RCC 7860 (cell line): Measurements from ENCODE around the gene ALDH5A1.

Experiments used
- DNase-seq: peaks from one replicate; pipeline ENCODE4 v3.0.0-alpha.2; 2015; ENCODE audit warnings: low spot score
- FAIRE-seq: peaks from 2 replicates; lab custom pipeline; 2012; peaks lifted over from hg19 to GRCh38; lab: Jason Lieb, UNC

ALDH5A1 gene

DNA sequence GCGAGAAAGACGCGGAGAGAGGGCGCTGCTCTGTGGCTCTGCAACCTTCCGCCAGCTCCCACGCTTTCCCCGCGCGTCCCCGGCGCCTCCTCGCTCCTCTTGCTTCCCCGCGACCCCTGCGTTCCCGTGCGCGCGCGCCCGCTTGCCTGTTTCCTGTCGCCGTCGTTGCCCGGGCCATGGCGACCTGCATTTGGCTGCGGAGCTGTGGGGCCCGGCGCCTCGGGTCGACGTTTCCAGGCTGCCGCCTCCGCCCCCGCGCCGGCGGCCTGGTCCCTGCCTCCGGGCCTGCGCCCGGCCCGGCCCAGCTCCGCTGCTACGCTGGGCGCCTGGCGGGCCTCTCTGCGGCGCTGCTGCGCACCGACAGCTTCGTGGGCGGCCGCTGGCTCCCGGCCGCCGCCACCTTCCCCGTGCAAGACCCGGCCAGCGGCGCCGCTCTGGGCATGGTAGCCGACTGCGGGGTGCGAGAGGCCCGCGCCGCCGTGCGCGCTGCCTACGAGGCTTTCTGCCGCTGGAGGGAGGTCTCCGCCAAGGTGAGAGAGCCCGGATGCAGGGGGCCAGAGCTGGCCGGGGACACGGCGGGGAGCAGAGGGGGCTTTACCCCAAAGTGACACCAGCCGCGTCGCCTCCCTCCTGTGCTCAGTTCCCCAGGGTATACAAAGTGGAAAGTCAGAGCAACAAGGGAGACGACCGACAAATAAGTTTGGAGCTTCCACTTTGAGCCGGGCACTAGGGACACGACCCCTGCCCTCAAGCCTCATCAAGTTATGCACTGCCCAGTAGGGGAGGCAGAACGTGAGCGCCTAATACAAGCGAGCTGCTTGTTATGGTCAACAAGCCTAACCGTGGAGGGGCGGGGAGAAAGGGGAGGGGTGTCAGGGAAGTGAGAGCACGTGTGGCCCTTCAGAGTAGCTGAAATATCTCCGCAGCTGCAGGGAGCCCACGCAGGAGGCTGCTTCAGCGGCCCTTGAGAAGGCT, at the start of gene ALDH5A1:
Gene ALDH5A1 (plus strand): TSS at position 149 of the 975 bp plus-strand sequence. CDS start 28 bp downstream, at position 177.
- no peak for FAIRE-seq
- no peak for DNase-seq

- FAIRE-seq: no peak
- DNase-seq: no peak
Measured at GRCh38 chr6:24445704-24446103, 49.1 kb upstream of the ALDH5A1 start.

DNA sequence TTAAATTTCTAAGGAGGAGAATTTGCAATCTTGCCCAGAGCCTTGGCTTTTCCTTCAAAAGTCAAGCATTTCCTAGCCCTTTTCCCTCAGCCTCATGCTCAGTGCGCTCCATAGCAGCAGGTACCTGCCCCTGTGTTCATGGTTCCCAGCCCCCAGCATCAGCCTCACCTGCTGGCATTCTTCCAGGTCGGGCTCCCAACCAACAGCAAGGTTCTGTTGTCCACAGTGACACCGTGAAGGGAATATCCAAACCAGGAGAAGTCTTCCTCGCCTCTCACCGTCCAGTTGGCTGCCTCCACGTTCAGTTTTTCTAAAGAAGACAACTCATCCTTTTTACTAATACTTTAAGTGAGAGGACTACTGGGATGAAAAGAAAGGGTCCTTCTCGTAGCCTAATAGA, 48.1 kb upstream of the ALDH5A1 start:
- FAIRE-seq (no peak), DNase-seq (no peak)

GRCh38 chr6:24448396-24448795, 46.4 kb upstream of the ALDH5A1 start:
- no peak for FAIRE-seq
- DNase-seq: no peak

DNA sequence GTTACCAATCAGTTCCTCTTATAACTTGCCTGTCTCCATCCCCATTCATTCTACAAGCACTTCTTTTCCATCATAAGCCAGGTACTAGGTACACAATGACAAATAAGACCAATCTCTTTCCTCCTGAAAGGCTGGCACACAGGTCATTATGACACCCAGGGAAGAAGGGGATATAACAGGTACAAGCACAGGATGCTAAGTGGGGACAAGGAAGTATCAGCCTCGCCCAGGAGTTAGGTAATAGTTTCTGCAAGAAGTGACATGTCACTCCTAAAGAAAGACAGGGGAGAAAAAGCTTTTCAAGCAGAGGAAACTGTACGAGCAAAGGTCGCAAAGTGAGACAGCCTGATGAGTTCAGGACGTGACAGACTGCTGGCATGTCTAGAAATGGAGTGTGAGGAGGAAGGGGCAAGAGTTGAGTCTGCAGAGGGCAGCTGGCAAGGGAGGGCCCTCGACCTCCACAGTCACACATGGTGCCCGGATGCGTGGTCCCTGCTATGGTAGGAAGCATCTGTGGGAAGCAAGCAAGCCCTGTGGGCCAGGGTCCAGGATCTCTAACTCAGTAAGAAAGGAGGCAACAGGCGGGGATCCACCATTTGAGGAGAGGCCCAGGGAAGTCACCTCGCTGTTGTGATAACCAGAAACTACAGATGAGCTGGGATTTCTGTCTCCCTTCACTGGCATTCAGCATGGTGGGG, 45.8 kb upstream of the ALDH5A1 start:
- FAIRE-seq (no peak), DNase-seq (no peak)

GRCh38 chr6:24451581-24452388, 43.0 kb upstream of the ALDH5A1 start:
- DNase-seq (no peak), FAIRE-seq (no peak)

GRCh38 chr6:24453921-24454320, 40.8 kb upstream of the ALDH5A1 start:
- DNase-seq (no peak), FAIRE-seq (no peak)

DNA sequence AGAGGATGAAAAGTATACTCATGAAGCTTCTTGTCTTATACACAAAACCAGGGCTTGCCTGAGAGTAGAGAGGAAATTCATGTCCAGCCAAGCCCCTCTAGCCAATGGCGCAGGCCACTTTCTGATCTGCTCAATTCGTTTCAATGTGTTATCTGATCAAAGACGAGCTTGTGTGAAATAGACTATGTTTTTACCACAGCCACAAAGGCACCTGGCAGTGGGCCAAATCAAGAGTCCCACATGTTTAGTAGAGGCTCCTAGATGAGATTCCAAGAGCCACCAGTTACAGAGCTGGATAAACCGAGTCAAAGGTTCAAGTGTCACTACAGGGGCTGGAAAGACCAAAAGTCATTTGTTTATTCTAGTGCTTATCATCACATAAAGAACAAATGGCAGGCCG, 40.3 kb upstream of the ALDH5A1 start:
- FAIRE-seq: no peak
- no peak for DNase-seq

DNA sequence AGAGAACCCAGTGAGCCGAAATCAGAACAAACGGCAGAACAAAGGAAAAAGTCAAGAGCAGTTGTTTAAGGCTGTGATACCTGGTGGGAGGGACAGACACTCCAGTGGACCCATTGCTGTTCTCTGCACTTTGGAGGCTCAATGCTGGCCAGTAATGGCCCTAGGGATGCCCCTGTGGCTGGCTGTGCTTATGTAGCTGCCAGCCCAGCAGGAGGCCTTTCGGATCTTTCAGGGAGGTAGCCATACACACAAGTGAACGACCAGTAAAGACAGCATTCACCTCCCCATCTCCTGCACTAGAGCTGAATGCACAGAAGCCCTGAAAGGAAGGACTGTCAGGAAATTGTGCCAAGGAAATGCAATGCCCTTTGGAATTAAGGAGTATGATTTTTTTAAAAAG, 39.7 kb upstream of the ALDH5A1 start:
- FAIRE-seq: no peak
- no peak for DNase-seq

DNA sequence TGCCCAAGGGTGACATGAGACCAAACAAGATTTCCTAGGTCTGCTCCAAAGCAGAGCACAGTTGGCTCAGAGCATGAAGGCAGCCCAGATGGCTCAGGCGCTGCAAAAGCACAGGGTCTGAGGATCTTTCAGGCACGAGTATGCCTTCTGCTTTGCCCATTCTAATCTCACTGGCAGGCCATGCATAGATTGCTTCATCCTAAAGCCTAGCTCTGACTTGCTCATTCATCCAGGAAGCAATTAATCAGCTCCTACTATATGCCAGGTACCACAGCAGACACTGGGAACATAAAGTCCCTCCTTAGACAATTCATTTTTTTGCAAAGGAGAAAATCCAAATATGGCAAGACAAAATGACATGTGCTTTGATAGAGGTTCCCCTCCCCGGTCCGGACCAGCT, 36.6 kb upstream of the ALDH5A1 start:
- DNase-seq (no peak), FAIRE-seq (no peak)

DNA sequence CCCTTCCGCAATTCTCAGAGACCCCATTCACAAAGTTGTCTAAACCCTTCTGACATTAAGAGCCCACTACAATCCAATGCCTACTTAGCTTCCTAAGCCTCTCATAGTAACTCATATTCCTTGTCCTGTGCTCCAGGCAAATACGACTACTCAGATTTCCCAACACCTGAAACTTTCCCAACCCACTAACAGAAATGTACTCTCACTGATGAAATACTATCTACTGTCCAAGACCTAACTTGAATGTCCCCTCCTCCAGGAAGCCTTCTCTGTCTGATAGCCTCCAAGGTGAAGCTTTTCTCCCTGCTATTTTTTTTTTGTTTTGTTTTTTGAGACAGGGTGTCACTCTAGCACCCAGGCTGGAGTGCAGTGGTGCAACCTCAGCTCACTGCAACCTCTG, 35.8 kb upstream of the ALDH5A1 start:
- DNase-seq (no peak), FAIRE-seq (no peak)

DNA sequence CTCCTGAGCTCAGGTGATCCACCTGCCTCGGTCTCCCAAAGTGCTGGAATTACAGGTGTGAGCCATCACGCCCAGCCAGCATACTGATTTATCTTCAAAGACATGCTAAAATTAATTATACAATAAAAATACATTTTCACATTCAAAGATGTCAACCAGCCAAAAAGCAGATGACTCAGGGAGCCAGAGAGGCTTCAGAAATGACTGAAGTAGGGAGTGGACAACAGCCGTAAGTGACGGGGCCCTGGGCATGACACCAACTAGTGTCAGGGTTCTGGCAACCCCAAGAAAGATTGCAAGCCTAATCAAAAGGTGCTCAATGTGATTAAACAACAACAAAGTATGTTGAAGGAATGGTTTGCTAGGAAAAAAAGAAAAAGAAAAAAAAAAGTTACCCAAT, 33.8 kb upstream of the ALDH5A1 start:
- FAIRE-seq (no peak), DNase-seq (no peak)

- DNase-seq (no peak), FAIRE-seq (no peak)
Measured at GRCh38 chr6:24464253-24465038, 30.3 kb upstream of the ALDH5A1 start.

DNA sequence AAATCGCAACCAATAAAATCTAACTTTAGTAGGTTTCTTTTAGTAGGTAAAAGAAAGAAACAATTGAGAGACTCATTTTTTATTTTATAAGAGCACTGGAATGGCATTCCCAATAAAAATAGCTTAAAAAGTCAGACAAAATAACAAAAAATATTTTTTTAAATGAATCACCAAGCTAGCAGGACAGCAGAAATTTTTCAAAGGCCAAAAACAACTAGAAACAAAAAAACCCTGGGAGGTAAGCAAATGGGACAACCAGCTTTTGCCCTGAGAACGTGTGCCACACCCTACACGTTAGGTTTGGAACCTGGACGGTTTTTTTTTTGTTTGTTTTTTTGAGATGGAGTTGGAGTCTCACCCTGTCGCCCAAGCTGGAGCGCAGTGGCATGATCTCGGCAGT, 25.0 kb upstream of the ALDH5A1 start:
- FAIRE-seq (no peak), DNase-seq (no peak)

DNA sequence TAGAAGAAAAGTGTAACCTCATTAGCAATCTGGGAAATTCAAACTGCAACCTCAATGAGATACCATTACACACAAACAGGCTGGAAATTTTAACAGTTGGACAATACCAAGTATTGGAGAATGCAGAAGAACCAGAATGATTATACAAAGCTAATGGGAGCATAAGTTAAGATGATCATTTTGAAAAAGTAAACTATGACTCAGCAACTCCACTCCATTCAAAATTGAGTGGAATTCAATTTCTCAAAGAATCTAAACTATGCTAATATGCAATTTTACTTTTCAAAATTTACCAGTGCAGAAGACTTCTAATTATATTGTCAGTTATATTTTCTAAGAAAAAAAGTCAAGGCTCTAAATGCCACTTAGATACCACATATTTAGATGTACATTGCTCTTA, 22.6 kb upstream of the ALDH5A1 start:
- FAIRE-seq: no peak

DNA sequence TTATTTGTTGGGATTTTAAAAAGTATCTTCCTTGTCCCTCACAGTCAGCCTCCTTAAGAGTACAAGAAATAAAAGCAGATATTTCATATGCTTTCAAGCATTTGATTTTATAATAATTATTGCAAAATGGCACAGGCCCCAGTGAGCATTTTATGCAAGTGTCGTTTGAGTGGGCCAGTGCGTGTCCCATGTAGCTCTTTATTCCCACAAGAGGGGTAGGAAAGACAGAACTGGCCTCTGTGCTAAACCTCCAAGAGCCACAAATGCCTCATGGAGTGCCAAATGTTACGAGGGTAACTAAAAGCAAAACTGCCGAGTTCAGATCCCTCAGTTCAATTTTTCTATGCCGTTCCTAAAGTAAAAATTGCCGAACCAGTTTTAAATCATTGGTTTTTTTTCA, 18.1 kb upstream of the ALDH5A1 start:
- no peak for FAIRE-seq
- no peak for DNase-seq

More for the DNA sequence above, 22.6 kb upstream of the ALDH5A1 start:
- no peak for DNase-seq

DNA sequence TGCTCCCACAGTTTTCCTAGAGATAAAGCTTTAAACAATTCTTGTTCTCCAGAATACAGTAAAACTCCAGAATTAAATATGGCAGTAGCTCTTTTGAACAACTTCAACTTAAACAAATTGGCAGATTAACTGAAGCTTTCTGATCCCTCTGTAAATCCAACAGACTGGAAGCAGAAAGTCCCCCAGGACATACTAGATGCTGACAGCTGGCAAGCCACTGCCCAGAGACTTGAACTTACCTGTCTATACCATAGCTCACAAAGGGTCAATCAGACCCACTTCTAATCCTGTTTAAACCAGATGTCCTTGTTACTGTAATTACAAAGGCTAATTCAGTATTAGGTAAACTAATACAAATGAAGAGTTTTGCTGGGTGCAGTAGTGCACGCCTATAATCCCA, 17.7 kb upstream of the ALDH5A1 start:
- no peak for FAIRE-seq
- DNase-seq: no peak

GRCh38 chr6:24478903-24479302, 15.9 kb upstream of the ALDH5A1 start:
- no peak for FAIRE-seq
- DNase-seq: no peak

DNA sequence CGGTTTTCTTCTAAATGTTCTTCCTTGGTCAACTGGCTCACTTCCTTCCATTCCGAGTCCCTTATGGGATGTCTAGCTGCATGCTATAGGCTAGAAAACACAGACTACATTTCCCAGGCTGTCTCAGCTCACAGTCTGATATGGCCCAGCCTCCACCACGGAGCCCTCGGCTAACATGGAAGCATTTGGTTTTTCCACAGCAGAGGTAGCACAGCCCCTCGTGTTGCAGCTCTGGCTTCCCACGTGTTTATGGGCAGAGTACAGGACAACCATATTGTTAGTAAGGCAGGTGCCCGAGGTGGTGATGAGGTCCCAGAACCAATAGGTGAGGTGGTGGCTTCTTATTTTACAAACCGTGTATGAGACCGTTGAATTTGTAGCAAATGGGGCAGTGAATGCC, 14.1 kb upstream of the ALDH5A1 start:
- DNase-seq: no peak

DNA sequence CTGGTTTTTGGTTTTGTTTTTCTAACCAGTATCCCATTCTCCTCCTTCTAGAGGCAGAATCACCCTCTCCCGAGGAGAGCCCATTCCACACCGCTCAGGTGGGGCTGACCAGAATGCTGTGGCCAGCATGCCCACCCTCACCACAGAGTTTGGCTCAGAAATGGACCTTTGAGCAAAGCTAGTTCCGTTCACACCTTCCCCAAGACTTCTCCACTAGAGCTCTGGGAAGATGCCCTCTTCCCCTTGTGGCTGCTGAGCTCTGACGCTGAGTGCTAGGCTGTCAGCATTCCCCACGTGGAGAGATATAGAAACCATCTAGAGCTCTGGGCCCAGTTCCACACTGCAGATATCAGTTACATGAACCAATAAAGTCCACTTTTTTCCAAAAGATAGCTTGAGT, 13.3 kb upstream of the ALDH5A1 start:
- DNase-seq: no peak
- FAIRE-seq: no peak

More for the DNA sequence above, 14.1 kb upstream of the ALDH5A1 start:
- no peak for FAIRE-seq
